Fibroblast of skin of left biceps (primary cell): ENCODE measurements around the gene TYK2.

Experiments
- DNase-seq, 2 experiments: peaks; one replicate each; pipeline ENCODE4 v3.0.0-alpha.2; 2013; ENCODE audit warnings: low read depth in 2 of 2

The TYK2 gene

GRCh38 chr19:10315335-10316214 lies 64.8 kb downstream of the TYK2 start, which contains the start of gene FDX2:
TSS of gene FDX2 (minus strand) at chr19:10316015. CDS start at chr19:10315996, 19 bp downstream.
- peak; percentile 34 to 49 for DNase-seq

- DNase-seq: no peak
Observed at GRCh38 chr19:10309423-10309822, 70.9 kb downstream of the TYK2 start, which contains the start of gene ZGLP1. TSS of gene ZGLP1 (minus strand) at chr19:10309815.

GRCh38 chr19:10306327-10306726 lies 74.0 kb downstream of the TYK2 start:
- no peak for DNase-seq

GRCh38 chr19:10305139-10305806 lies 75.1 kb downstream of the TYK2 start:
- DNase-seq: peak; percentile 33
